Smooth muscle cell (in vitro differentiated cells): ENCODE data around the gene AXIN1. TPM values are rescaled to one million over a fixed set of nuclear protein-coding genes. Genes with fewer than 3 reads are reported as not detected.

ENCODE experiments used
- DNase-seq: peaks from one replicate; lab custom pipeline; 2025; ENCODE audit not compliant: unreplicated experiment; lab: John Stamatoyannopoulos, UW
- H2AFZ ChIP-seq: fragments of 200-600 bp; sonication (generic); 2 replicates; pipeline ENCODE4 v1.6.0; 2016; ENCODE audit warnings: antibody characterized with exemption, low read depth, mild to moderate bottlenecking
- H3F3A ChIP-seq: fragments of 200-600 bp; sonication (generic); 2 replicates; pipeline ENCODE4 v1.6.0; 2017; ENCODE audit warnings: antibody characterized with exemption, low read depth
- H3K27ac ChIP-seq: fragments of 200-600 bp; sonication (generic); 2 replicates; pipeline ENCODE4 v1.5.1; 2016; ENCODE audit warnings: low read depth, mild to moderate bottlenecking
- H3K27me3 ChIP-seq: fragments of 200-600 bp; sonication (generic); 2 replicates; pipeline ENCODE4 v1.6.1; 2016; ENCODE audit warnings: low read depth, mild to moderate bottlenecking
- H3K36me3 ChIP-seq: fragments of 200-600 bp; sonication (generic); 2 replicates; pipeline ENCODE4 v1.5.1; 2016; ENCODE audit warnings: low read depth
- H3K4me1 ChIP-seq: fragments of 200-600 bp; sonication (generic); 2 replicates; pipeline ENCODE4 v1.5.1; 2016; ENCODE audit warnings: low read depth
- H3K4me2 ChIP-seq: fragments of 200-600 bp; sonication (generic); 2 replicates; pipeline ENCODE4 v1.6.0; 2016; ENCODE audit warnings: mild to moderate bottlenecking
- H3K4me3 ChIP-seq: fragments of 200-600 bp; sonication (generic); 2 replicates; pipeline ENCODE4 v1.5.1; 2016; ENCODE audit warnings: mild to moderate bottlenecking
- H3K79me2 ChIP-seq: fragments of 200-600 bp; sonication (generic); 2 replicates; pipeline ENCODE4 v1.6.0; 2016; ENCODE audit warnings: low read depth, mild to moderate bottlenecking
- H3K9ac ChIP-seq: fragments of 200-600 bp; sonication (generic); 2 replicates; pipeline ENCODE4 v1.6.0; 2016; ENCODE audit warnings: low read depth
- H3K9me3 ChIP-seq: fragments of 200-600 bp; sonication (generic); replicated peaks from 2 replicates; pipeline ENCODE4 v1.5.1; 2016; ENCODE audit warnings: low read depth
- H4K20me1 ChIP-seq: fragments of 200-600 bp; sonication (generic); 2 replicates; pipeline ENCODE4 v1.6.0; 2016; ENCODE audit warnings: low read depth
- CTCF ChIP-seq: fragments of 200-600 bp; sonication (generic); IDR thresholded peaks from 2 replicates; pipeline ENCODE4 v1.5.1; 2017; ENCODE audit warnings: borderline replicate concordance, mild to moderate bottlenecking, antibody characterized with exemption; ENCODE audit not compliant: insufficient read depth, poor library complexity, severe bottlenecking
- WGBS: methylation state at CpG from one replicate; pipeline ENCODE4 v1.1.7; 2016; ENCODE audit warnings: low lambda C conversion rate; 5-methylcytosine and 5-hydroxymethylcytosine counted together
- polyA plus RNA-seq: library from polyadenylated mRNA; unstranded; fragments of >200 nt; fragmentation: Nextera tagmentation; extraction: Ambion mirVana; gene quantifications from 2 replicates; pipeline ENCODE4 v1.2.1, GENCODE V29; 2016
- total RNA-seq: library from RNA; depleted of rRNA; stranded (reverse); fragments of >200 nt; gene quantifications from 2 replicates; pipeline ENCODE4 v1.2.3, GENCODE V29; 2014

AXIN1 gene
- total and polyA plus RNA-seq, 2 experiments from 2014 or later = 13.0 to 15.0 TPM

DNA sequence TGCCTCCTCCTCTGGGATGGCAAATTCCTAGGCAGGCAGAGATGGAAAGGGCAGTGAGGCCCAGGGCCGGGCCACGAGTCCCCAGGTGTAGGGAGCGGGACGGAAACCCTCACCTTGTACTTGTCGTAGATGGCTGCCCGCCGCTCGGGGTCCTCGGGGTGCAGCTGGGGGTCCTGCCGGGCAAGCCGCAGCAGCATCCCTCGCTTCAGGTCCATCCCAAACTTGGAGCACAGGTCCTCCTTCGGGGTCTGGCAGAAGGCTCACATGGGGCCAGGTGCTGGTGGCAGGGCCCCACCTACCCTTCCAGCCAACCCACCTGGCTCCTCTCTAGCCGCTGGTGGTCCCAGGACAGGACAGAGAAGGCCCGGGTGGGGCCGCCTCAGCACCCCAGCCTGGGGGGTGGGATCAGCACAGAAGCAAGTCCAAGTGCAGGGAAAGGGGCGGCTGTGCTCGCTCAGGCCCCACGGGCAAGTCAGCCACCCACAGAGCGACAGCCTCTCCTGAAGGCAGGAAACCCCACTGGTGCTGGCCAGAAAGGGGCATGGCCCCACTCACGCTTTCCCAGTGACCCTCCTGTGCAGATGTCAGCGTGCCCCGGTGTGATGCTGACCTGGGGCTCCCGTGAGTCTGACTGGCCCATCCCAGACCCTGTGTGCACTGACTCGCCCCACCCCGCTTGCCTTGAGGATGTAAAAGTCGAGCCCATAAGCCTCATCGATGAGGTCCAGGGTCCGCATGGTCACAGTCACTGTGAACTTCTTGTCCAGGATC lies 16.1 kb upstream of the AXIN1 start:
- TF ChIP-seq CTCF = no peak
- Histone ChIP-seq H3K9me3 (no peaks in the 10 kb centered on the region), H3K27me3 (no peaks in the 10 kb centered on the region), H2AFZ (no peak overlapping the region), H3K4me3 (no peak overlapping the region), H3K27ac (no peak overlapping the region), H3F3A (no peaks in the 10 kb centered on the region), H3K36me3 (no peaks in the 10 kb centered on the region), H3K9ac (no peak overlapping the region), H3K79me2 (peaks cover 2% of the 10 kb centered on the region), H3K4me1 (peaks cover 8% of the 10 kb centered on the region), H4K20me1 (no peaks in the 10 kb centered on the region), H3K4me2 (no peak overlapping the region)
- DNase-seq = no peak
- 97% methylated on average over 29 of the region's 29 CpGs for WGBS

DNA sequence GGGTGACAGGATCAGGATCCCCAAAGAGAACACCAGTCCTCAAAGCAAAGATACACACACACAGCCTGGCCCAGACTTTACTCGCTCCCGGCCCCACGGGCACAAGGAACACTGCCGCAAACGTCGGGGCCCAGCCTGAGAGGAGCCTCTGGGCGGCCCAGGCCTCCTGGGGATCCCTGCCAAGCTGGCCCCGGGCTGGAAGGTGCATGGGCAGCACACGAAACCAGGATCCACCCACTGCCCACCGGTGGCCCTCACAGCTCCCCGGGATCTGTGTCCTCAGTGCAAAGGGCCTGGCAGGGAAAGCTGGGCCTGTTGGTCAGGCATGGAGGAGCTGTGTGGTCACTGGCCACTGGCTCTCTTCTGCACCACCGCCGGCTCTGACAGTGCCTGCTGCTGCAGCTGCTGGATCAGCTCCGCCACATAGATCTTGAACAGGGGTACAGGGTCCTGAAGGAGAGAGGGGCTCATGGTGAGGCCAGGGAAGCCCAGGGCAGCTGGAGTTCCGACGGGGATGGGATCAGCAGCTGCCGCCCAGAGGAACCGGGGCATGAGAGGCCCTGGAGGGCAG lies 14.9 kb upstream of the AXIN1 start:
- 97% methylated on average over 15 of the region's 18 CpGs for WGBS
- no peak overlapping the region for H3K4me2 ChIP-seq
- H2AFZ ChIP-seq = no peak overlapping the region

DNA sequence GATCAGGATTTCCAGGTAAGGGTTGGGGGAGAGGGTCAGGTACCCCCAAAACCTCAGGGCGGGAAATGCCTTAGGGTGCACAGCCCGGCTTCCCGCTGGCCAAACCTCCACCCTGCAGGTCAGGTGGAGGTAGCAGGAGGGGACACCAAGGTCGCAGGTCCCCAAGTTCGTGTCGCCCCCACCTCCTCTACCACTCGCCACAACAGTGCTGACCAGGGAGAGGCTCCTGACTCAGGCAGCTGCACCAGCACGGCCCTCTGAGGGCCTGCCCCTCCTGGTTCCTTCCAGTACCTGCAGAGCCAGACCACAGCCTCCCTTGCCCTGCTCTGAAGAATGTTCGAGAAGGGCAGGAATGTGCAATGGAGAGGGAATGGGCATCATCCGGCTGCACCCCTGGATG lies 14.0 kb upstream of the AXIN1 start:
- Histone ChIP-seq H3F3A (no peaks in the 10 kb centered on the region), H2AFZ (no peak overlapping the region), H3K9me3 (no peaks in the 10 kb centered on the region), H3K36me3 (no peaks in the 10 kb centered on the region), H3K4me3 (no peak overlapping the region), H3K27ac (no peak overlapping the region), H4K20me1 (no peaks in the 10 kb centered on the region), H3K79me2 (peaks cover 2% of the 10 kb centered on the region), H3K9ac (no peak overlapping the region), H3K27me3 (no peaks in the 10 kb centered on the region), H3K4me1 (peaks cover 8% of the 10 kb centered on the region), H3K4me2 (no peak overlapping the region)
- no peak for TF ChIP-seq CTCF
- no peak for DNase-seq
- 96% methylated on average over 10 of the region's 10 CpGs for WGBS

More for the DNA sequence above, 14.9 kb upstream of the AXIN1 start:
- Histone ChIP-seq H3K27ac (no peak overlapping the region), H4K20me1 (no peaks in the 10 kb centered on the region), H3K9me3 (no peaks in the 10 kb centered on the region), H3K4me3 (no peak overlapping the region), H3K9ac (no peak overlapping the region), H3F3A (no peaks in the 10 kb centered on the region), H3K36me3 (no peaks in the 10 kb centered on the region), H3K27me3 (no peaks in the 10 kb centered on the region), H3K4me1 (peaks cover 8% of the 10 kb centered on the region), H3K79me2 (peaks cover 2% of the 10 kb centered on the region)
- DNase-seq = no peak
- no peak for TF ChIP-seq CTCF
